A673 (cell line): ENCODE results near the gene PGAP6.

Experiments used
- CTCF ChIP-seq: fragments of 300-800, 200-600 bp; sonication (generic); conservative IDR thresholded peaks from 2 replicates; pipeline ENCODE4 v1.5.1; 2017; ENCODE audit warnings: low read depth, mild to moderate bottlenecking, antibody characterized with exemption, low read length, moderate library complexity, mixed read lengths
- EZH2 ChIP-seq: fragments of 200-600 bp; sonication (generic); IDR thresholded peaks from 2 replicates; pipeline ENCODE4 v1.6.1; 2017; ENCODE audit warnings: borderline replicate concordance, low read depth, mild to moderate bottlenecking, mixed read lengths, antibody characterized with exemption, low read length; ENCODE audit not compliant: poor library complexity, severe bottlenecking

GRCh38 chr16:354291-354881, 27.4 kb downstream of the PGAP6 start:
- TF ChIP-seq CTCF (no peak), EZH2 (no peak)
